Erythroblast (primary cell): ENCODE measurements around the gene RNF150.

Experiments
- GATA1 ChIP-seq: IDR thresholded peaks from 2 replicates; pipeline ENCODE4 v1.6.1; 2011; ENCODE audit warnings: low read depth, mild to moderate bottlenecking, control low read depth, low read length, moderate library complexity
- POLR2A ChIP-seq: IDR thresholded peaks from 2 replicates; pipeline ENCODE4 v1.6.1; 2011; ENCODE audit warnings: mild to moderate bottlenecking, low read length

DNA sequence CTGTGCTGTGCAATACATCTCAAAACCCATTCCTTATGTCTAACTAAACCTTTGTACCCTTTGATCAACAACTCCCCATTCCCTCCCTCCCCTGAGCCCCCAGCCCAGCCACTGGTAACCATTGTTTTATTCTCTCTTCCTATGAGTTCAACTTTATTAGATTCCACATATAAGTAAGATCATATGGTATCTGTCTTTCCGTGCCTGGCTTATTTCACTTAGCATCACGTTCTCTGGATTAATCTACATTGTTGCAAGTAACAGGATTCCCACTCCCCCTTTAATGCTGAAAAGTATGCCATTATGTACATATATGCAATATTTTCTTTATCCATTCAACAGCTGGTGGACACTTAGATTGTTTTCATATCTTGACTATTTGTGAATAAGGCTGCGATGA is 119.4 kb downstream of the RNF150 start:
- no peak for TF ChIP-seq POLR2A
- no peak for TF ChIP-seq GATA1
